ENCODE measurements around the gene FGF14.

FGF14 gene

DNA sequence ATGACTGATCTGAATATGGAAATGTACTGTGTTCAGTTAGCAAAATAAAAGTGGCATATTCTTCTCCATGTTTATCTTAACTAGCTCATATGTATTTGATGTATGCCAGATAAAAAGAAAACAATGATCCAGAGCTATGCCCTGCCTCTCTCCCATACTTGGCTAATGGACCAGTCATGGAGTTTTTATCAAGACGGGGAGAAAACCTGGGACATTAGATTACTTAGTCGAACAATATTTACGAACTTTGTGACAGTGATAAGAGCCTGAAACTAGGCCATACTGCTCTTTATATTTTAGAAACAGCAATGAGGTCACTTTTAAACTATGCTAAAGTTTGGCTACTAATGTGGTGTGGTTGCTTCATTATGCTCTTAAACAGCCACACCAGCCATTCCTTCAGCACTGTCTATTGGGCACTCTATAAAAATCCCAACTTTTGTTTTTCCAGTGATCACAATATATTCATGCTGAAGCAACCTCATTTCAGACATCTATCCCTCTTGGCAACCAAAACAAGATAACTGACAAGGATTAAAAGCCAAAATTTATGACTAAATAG is 265.0 kb downstream of the FGF14 start:
- no peak overlapping the region for H3K4me3 Mint-ChIP-seq
- no peak overlapping the region for H3K27ac Mint-ChIP-seq
- no peaks in the 10 kb centered on the region for H3K36me3 Mint-ChIP-seq (ENCODE audit: low read depth)
- TF ChIP-seq, protein P1, sequence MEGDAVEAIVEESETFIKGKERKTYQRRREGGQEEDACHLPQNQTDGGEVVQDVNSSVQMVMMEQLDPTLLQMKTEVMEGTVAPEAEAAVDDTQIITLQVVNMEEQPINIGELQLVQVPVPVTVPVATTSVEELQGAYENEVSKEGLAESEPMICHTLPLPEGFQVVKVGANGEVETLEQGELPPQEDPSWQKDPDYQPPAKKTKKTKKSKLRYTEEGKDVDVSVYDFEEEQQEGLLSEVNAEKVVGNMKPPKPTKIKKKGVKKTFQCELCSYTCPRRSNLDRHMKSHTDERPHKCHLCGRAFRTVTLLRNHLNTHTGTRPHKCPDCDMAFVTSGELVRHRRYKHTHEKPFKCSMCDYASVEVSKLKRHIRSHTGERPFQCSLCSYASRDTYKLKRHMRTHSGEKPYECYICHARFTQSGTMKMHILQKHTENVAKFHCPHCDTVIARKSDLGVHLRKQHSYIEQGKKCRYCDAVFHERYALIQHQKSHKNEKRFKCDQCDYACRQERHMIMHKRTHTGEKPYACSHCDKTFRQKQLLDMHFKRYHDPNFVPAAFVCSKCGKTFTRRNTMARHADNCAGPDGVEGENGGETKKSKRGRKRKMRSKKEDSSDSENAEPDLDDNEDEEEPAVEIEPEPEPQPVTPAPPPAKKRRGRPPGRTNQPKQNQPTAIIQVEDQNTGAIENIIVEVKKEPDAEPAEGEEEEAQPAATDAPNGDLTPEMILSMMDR (IDR thresholded peaks at IDR 0.05): no peak
- no peak for DNase-seq
- peaks cover 4% of the 10 kb centered on the region for H3K4me1 Mint-ChIP-seq
- H3K27me3 Mint-ChIP-seq (ENCODE audit: low read depth, poor library complexity): no peaks in the 10 kb centered on the region
- no peaks in the 10 kb centered on the region for H3K9me3 Mint-ChIP-seq

DNA sequence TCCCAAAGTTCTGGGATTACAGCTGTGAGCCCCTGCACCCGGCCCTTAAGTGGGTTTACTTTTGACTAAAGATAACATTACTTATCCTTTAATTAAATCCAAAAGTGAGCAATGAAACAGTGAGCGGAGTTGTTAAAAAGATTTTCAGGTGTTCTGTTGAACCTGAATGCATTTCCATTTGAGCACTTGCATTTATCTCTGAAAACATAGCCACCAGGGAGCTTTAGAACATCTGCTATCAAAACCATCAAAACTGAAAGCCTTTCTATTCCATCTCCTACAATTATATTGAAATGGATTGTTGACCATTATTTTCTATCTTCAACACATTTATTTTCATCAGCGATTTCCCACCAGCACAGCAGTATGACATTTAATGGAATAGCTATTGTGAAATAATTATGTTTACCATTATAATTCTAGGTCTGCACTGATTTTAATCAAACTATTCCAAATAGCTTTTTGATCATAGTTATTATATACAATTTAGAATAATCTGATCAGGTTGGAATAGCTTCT is 269.0 kb downstream of the FGF14 start:
- Mint-ChIP-seq H3K27ac (no peak overlapping the region), H3K27me3 (ENCODE audit: low read depth, poor library complexity) (no peaks in the 10 kb centered on the region)

DNA sequence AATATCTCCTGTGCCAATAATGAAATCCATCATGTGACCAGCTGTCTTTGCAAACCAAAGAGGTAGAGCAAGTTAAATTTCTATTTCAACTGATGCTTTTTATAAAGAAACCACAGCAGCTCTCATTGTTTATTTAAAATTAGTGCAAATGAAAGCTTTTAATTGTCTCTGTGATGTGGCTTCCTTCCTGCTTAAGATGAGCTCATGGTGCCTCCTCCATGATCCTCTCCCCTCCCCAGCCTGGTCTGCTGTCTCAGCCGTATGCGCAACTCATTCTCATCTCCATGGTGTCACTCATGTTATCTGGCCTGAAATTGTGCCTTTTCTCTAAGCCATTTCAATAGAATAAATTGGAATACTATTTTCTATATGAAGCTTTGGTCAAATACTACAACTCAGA is 270.6 kb downstream of the FGF14 start:
- Mint-ChIP-seq H3K27ac (peak overlapping the region; percentile 34), H3K27me3 (ENCODE audit: low read depth, poor library complexity) (no peaks in the 10 kb centered on the region)
- DNase-seq: no peak

More for the DNA sequence above, 269.0 kb downstream of the FGF14 start:
- no peak for DNase-seq
- Mint-ChIP-seq H3K4me3 (no peak overlapping the region), H3K4me1 (peaks cover 10% of the 10 kb centered on the region), H3K36me3 (ENCODE audit: low read depth) (no peaks in the 10 kb centered on the region), H3K9me3 (peaks cover 3% of the 10 kb centered on the region)
- TF ChIP-seq, protein P1 (IDR thresholded peaks at IDR 0.05): no peak

DNA sequence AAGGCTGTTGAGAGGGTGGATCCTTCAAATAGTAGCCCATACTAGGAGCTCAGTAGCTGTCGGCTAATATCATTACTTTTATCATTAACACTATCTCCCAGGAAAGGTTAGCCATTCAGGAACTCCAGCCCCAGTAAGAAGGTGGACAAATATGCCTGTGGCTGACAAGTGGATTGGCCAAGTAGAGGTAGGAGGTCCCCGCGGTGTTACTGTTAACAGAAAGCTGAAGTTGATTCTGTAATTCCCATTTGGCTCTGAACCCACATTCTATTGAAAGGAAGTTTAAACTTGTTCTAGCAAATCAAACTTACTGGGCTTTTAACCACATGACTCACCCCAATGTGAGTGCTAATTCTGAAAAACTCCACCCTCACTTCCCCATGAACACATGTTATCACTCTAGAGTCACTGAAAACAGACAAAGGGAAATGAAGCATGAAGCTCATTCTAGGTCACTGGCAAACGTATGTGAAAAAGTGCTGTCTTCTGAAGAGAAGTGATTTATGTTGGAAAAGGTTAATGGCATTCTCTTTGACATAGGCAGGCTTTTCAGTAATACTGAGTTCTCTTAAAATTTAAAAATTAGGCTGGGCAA is 273.5 kb downstream of the FGF14 start:
- no peak overlapping the region for H3K27ac Mint-ChIP-seq
- peaks cover 3% of the 10 kb centered on the region for H3K9me3 Mint-ChIP-seq
- H3K4me3 Mint-ChIP-seq: no peak overlapping the region
- no peaks in the 10 kb centered on the region for H3K36me3 Mint-ChIP-seq (ENCODE audit: low read depth)
- no peaks in the 10 kb centered on the region for H3K27me3 Mint-ChIP-seq (ENCODE audit: low read depth, poor library complexity)
- no peak for DNase-seq
- TF ChIP-seq, protein P1 (IDR thresholded peaks at IDR 0.05): no peak
- H3K4me1 Mint-ChIP-seq: peaks cover 6% of the 10 kb centered on the region

More for the DNA sequence above, 270.6 kb downstream of the FGF14 start:
- Mint-ChIP-seq H3K4me1 (peaks cover 10% of the 10 kb centered on the region), H3K4me3 (no peak overlapping the region), H3K9me3 (peaks cover 3% of the 10 kb centered on the region), H3K36me3 (ENCODE audit: low read depth) (no peaks in the 10 kb centered on the region)
- TF ChIP-seq, protein P1 (IDR thresholded peaks at IDR 0.05): no peak

DNA sequence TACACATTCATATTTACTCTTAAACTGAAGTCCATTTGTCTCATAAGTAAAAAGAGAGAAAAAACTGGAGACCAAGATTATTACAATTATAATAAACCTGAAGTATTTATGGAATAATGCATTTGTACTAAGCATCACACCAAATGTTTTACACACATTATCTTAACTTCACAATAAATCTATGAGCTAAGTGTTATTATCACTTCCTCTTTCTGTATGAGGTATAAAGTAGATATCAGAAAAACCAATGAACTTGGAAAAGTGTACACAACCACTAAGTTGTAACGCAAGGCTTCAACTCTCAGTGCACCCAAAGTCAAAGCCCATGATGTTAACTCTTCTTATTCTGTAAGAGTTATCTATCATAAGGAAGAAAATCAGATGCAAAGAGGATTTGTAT is 274.7 kb downstream of the FGF14 start:
- Mint-ChIP-seq H3K4me1 (peaks cover 6% of the 10 kb centered on the region), H3K27ac (peak overlapping the region; percentile 14), H3K4me3 (no peak overlapping the region), H3K27me3 (ENCODE audit: low read depth, poor library complexity) (no peaks in the 10 kb centered on the region), H3K36me3 (ENCODE audit: low read depth) (no peaks in the 10 kb centered on the region), H3K9me3 (peaks cover 3% of the 10 kb centered on the region)
- TF ChIP-seq, protein P1 (IDR thresholded peaks at IDR 0.05): no peak
- DNase-seq: no peak

DNA sequence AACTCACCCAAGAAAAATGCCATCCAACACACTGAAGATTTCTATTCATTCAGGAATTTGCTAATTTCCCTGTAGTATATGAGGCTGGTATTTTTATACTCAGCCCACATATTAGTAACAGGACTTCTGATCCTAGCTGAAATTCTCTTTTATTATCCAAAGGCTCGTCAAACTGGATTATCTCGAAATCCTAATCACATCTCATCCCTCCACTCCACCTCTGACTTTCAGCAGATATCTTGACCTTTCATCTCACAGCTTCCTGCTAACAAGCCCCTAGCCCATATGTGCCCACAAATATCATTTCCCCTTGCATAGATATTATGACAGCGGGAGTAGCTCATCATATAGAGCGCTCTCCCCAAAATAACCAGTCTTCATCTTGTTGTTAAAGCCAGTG is 279.7 kb downstream of the FGF14 start:
- Mint-ChIP-seq H3K4me1 (peaks cover 6% of the 10 kb centered on the region), H3K4me3 (no peak overlapping the region), H3K9me3 (no peaks in the 10 kb centered on the region), H3K27me3 (ENCODE audit: low read depth, poor library complexity) (no peaks in the 10 kb centered on the region), H3K27ac (peak overlapping the region; percentile 44), H3K36me3 (ENCODE audit: low read depth) (no peaks in the 10 kb centered on the region)
- DNase-seq: no peak
- TF ChIP-seq, protein P1 (IDR thresholded peaks at IDR 0.05): no peak
